Ectodermal cell (in vitro differentiated cells): ENCODE measurements around the gene PTK7.
"Not testable (repeated sequence)": the region's sequence is repeated elsewhere in the genome, so short reads cannot be mapped to it uniquely, and the experiment has no call there.

Experiments
- H3K27ac ChIP-seq: 2 replicates; pipeline ENCODE4 v1.7.0; 2013; ENCODE audit warnings: mild to moderate bottlenecking, low read depth, low read length; ENCODE audit not compliant: insufficient read depth, poor library complexity, severe bottlenecking
- H3K27me3 ChIP-seq: 2 replicates; pipeline ENCODE4 v1.7.0; 2013; ENCODE audit warnings: mild to moderate bottlenecking, low read length; ENCODE audit not compliant: insufficient read depth, control insufficient read depth, poor library complexity, severe bottlenecking
- H3K36me3 ChIP-seq: one replicate; pipeline ENCODE4 v1.7.0; 2013; ENCODE audit warnings: low read length; ENCODE audit not compliant: control insufficient read depth, insufficient read depth
- H3K4me1 ChIP-seq: one replicate; pipeline ENCODE4 v1.7.0; 2013; ENCODE audit warnings: low read length; ENCODE audit not compliant: control insufficient read depth, insufficient read depth
- H3K4me3 ChIP-seq: 2 replicates; pipeline ENCODE4 v1.7.0; 2013; ENCODE audit warnings: low read depth, low read length, control low read depth; ENCODE audit not compliant: insufficient read depth
- H3K9me3 ChIP-seq: 2 replicates; pipeline ENCODE4 v1.7.0; 2013; ENCODE audit warnings: mild to moderate bottlenecking, low read length, moderate library complexity; ENCODE audit not compliant: control insufficient read depth
- WGBS, 2 experiments: methylation state at CpG; one replicate each; pipeline ENCODE4 v1.1.7; 2013; ENCODE audit warnings: missing lambda C conversion rate in 2 of 2; 5-methylcytosine and 5-hydroxymethylcytosine counted together

The PTK7 gene

DNA sequence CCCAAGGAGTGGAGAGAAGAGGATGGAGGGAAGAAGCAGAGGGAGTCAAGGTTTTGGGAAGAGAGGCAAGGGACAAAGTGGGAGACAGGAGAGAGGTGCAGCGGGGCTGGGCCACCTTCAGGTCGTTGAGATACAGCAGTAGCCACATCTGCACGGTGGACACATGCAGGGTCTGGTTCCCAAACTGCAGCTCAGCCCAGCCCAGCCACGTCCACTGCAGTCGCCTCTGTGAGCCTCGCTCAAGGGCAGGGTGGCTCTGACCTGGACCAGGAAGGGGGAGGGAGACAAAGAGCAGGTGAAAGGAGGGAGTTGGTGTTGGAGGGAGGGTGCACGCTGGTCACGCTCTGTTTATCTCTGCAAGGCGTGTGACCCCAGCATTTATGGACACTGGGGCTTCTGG lies 37.4 kb upstream of the PTK7 start:
- H3K27ac ChIP-seq, result no peak overlapping the region
- H3K4me1 ChIP-seq, result peaks cover 5% of the 10 kb centered on the region
- peaks cover 36% of the 10 kb centered on the region for H3K36me3 ChIP-seq
- no peak overlapping the region for H3K4me3 ChIP-seq
- no peaks in the 10 kb centered on the region for H3K9me3 ChIP-seq
- WGBS, 2 experiments, result 96% methylated on average over 9 of the region's 9 CpGs
- no peaks in the 10 kb centered on the region for H3K27me3 ChIP-seq

DNA sequence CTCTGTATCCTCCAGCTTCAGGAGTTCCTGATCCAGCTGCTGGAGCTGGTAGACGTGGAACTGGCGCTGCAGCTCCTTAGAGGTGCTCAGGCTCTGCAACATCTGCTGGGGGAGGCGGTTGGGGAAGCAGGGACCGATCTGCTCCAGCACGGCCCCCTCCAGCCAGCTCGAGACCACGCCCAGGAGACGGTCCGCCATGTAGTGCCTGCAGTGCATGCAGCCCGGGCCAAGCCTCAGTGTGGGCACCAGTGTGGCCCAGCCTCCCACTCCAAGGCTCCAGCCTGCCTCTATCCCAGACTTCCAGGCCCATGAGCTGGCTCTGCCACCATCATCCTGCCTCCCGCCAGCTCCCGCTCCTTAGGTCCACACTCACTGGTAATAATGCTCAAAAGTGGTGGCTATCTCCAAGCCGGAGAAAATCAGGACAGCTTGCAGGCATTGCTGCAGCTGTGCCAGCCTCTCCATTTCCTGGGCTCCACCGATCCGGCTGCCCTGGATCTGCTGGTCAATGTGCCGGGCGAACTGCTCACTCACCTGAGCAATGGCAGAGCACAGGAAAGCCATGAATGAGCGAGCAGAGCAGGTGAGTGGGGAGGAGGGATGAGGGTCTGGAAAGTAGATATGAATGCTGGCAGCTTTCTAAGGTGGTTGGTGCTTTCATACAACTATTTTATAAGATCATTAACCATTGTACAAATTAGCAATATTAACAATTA lies 35.4 kb upstream of the PTK7 start:
- 96 to 97% methylated on average over 18 of the region's 18 CpGs for WGBS, 2 experiments
- no peaks in the 10 kb centered on the region for H3K27me3 ChIP-seq
- no peak overlapping the region for H3K27ac ChIP-seq
- H3K9me3 ChIP-seq, result no peaks in the 10 kb centered on the region
- H3K4me1 ChIP-seq, result peaks cover under 1% of the 10 kb centered on the region
- H3K4me3 ChIP-seq, result no peak overlapping the region
- H3K36me3 ChIP-seq, result peaks cover 44% of the 10 kb centered on the region

GRCh38 chr6:43041475-43041874 lies 34.6 kb upstream of the PTK7 start:
- not testable (repeated sequence) for H3K27me3 ChIP-seq, H3K4me1 ChIP-seq, H3K4me3 ChIP-seq, H3K9me3 ChIP-seq, H3K27ac ChIP-seq
- peaks cover 46% of the 10 kb centered on the region for H3K36me3 ChIP-seq
- 88 to 94% methylated on average over 8 of the region's 8 CpGs for WGBS, 2 experiments

DNA sequence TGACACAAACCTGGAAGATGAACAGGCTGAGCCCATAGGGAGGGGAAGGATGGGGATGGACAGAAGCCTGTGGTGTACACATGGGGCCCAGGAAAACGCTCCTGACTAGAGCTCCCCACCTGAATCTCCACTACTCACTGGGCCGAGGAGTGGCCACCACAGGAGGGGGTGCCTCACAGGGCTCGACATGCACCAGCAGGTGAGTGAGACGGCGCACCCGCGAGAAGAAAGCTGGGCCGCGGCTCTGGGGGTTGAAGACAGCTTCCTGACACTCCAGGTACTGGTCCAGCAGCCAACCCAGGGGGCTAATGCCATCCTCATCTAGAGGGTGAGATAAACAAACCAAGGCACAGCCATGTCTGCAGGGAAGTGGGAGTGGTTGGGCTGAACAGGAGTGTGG lies 32.8 kb upstream of the PTK7 start:
- peaks cover 46% of the 10 kb centered on the region for H3K36me3 ChIP-seq
- WGBS, 2 experiments, result 94 to 98% methylated on average over 9 of the region's 9 CpGs
- H3K4me1 ChIP-seq, result no peaks in the 10 kb centered on the region
- no peak overlapping the region for H3K4me3 ChIP-seq
- H3K27me3 ChIP-seq, result no peaks in the 10 kb centered on the region
- H3K9me3 ChIP-seq, result no peaks in the 10 kb centered on the region
- no peak overlapping the region for H3K27ac ChIP-seq

DNA sequence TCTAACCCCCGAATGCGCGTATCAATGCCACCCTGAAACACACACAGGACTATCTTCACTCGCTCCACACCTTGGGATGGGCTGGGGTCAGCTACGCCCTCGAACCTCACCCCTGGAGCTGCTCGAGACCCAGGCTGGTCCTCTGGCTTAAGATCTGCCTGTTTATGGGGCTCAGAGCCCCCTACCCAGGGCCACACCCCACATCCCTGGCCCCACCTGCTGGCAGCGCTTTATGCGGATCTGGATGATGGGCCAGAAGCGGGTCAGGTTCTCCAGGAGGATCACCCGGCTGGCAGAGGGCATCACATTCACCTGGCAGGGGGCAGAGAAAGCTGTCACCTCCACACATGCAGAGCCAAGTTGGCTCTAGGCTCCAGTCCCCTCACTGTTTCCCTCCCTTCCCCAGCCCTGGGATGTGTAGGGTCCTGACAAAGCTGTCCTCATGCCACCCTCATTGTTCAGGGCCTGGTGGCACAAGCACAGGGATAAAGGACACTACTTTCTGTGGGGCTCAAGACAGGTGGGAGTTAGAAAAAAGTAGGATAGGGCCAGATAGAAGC lies 30.7 kb upstream of the PTK7 start:
- H3K4me1 ChIP-seq, result no peaks in the 10 kb centered on the region
- no peaks in the 10 kb centered on the region for H3K27me3 ChIP-seq
- 93 to 96% methylated on average over 11 of the region's 11 CpGs for WGBS, 2 experiments
- H3K4me3 ChIP-seq, result no peak overlapping the region
- H3K36me3 ChIP-seq, result peaks cover 53% of the 10 kb centered on the region
- no peak overlapping the region for H3K27ac ChIP-seq
- H3K9me3 ChIP-seq, result no peaks in the 10 kb centered on the region

GRCh38 chr6:43047998-43048397 lies 28.1 kb upstream of the PTK7 start:
- Histone ChIP-seq H3K4me3 (no peak overlapping the region), H3K9me3 (no peaks in the 10 kb centered on the region), H3K4me1 (peaks cover 7% of the 10 kb centered on the region), H3K27me3 (no peaks in the 10 kb centered on the region), H3K36me3 (peaks cover 50% of the 10 kb centered on the region), H3K27ac (no peak overlapping the region)
- 93 to 95% methylated on average over 7 of the region's 7 CpGs for WGBS, 2 experiments

- no peak overlapping the region for H3K4me3 ChIP-seq
- no peak overlapping the region for H3K27ac ChIP-seq
- peaks cover 35% of the 10 kb centered on the region for H3K36me3 ChIP-seq
- H3K27me3 ChIP-seq, result no peaks in the 10 kb centered on the region
- WGBS, 2 experiments, result 95 to 96% methylated on average over 17 of the region's 17 CpGs
- H3K9me3 ChIP-seq, result no peaks in the 10 kb centered on the region
- peaks cover 9% of the 10 kb centered on the region for H3K4me1 ChIP-seq
These were observed 25.1 kb upstream of the PTK7 start for GRCh38 chr6:43050981-43051380.

DNA sequence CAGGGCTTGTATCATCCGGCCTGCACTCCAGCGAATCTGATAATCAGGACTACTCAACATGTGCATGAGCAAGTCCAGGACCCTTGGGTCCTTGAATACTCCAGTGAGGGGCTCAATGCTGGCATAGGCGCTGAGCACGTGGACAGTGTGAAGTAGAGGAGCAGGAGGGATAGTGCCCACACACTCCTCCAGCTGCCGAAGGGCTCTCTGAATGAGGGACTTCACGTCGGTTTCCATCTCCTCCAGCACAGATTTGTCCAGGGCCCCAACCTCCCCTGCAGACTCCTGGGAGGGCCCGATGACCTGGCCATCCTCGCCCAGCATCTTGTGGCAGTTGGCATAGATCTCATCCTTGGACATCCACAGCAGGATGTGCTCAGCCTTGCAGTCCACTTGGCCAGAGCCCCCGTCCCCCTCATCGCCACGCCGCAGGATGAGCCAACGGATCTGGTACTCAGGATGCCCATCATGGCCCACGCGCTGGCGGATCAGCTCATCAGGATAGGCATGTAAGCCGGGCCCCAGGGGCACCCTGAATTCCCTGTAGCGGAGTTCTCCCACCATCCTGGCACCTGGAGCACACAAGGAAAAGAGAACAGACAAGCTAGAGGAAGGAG lies 23.8 kb upstream of the PTK7 start:
- 92 to 95% methylated on average over 19 of the region's 19 CpGs for WGBS, 2 experiments
- no peaks in the 10 kb centered on the region for H3K9me3 ChIP-seq
- H3K4me3 ChIP-seq, result peak overlapping the region; percentile 82
- H3K4me1 ChIP-seq, result peaks cover 9% of the 10 kb centered on the region
- H3K27me3 ChIP-seq, result no peaks in the 10 kb centered on the region
- H3K36me3 ChIP-seq, result peaks cover 26% of the 10 kb centered on the region
- H3K27ac ChIP-seq, result no peak overlapping the region

DNA sequence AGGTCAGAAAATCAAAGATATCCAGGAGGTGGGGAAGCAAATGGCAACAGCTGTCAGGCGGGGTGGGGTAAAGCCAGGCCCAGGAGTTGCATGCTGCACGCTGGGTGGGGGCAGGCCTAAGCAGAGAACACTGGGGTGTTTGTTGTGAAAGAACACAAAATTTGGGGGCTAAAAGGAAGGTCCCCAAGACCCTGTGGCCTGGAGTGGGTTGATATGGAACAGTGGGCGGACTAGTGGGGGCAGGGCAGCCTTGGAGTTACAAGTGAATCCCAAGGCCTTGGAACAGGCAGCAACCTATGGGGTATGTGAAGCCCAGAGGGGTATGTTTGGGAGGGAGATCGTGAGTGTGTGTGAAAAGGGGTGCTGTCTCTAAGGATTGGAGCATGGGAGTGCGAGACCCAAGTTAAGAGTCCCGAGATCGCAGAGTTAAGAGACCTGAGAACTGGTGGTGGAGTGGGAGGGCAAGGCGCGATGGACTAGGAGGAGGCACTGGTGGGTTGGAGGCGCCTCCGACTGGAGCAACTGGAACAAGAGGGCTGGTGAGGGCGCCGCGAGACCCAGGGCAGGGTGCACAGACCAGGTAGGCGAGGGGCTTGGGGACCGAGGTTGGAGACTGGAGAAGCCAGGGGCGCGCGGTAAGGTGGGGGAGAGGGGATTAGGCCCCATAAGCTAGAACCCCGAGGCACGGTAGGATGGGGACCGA lies 23.1 kb upstream of the PTK7 start:
- Histone ChIP-seq H3K9me3 (no peaks in the 10 kb centered on the region), H3K36me3 (peaks cover 19% of the 10 kb centered on the region), H3K27me3 (no peaks in the 10 kb centered on the region), H3K27ac (peak overlapping the region; percentile 71), H3K4me3 (peak overlapping the region; percentile 82), H3K4me1 (peaks cover 9% of the 10 kb centered on the region)
- 20 to 22% methylated on average over 22 of the region's 22 CpGs for WGBS, 2 experiments

GRCh38 chr6:43053545-43054205 lies 22.4 kb upstream of the PTK7 start, which contains the start of gene CUL7:
Gene CUL7 (minus strand): TSS chr6:43053851. CDS start chr6:43052788, 1,063 bp downstream.
- 1 to 3% methylated on average over 44 to 45 of the region's 45 CpGs for WGBS, 2 experiments
- Histone ChIP-seq H3K27me3 (no peaks in the 10 kb centered on the region), H3K9me3 (no peaks in the 10 kb centered on the region), H3K4me3 (peak within 1 kb of the TSS; percentile 82), H3K4me1 (peaks cover 15% of the 10 kb centered on the region), H3K36me3 (peaks cover 15% of the 10 kb centered on the region), H3K27ac (peak within 1 kb of the TSS; percentile 71)
